ENCODE measurements around the gene WDFY4. TPM values are rescaled to one million over a fixed set of nuclear protein-coding genes. Genes with fewer than 3 reads are reported as not detected.

WDFY4 gene
- total and polyA plus RNA-seq, 9 of the 15 experiments (the other 6 are each of a cell fraction or from before 2014, with no cell fraction given) = 0.01 to 0.02 (median 0.01) TPM; not detected in 6

GRCh38 chr10:48737886-48738285 lies 53.2 kb downstream of the WDFY4 start:
- POLR2A ChIA-PET = interaction anchor here (1.0 to 1.9 kb wide), 2 partner anchors 11 to 12 kb away, joined by 5 to 7 read pairs; no protein-coding TSS in a partner anchor
- no peak for TF ChIP-seq SP1 (CRISPR knock-in tag; IDR thresholded peaks at IDR 0.05)
- no peak for TF ChIP-seq HMGN3 (IDR thresholded peaks at IDR 0.05; ENCODE audit: borderline replicate concordance, extremely low read depth, insufficient read length, low read depth, low read length)
- TF ChIP-seq CCNT2 (IDR thresholded peaks at IDR 0.05; ENCODE audit: borderline replicate concordance, extremely low read depth, insufficient read length, low read depth, low read length) = no peak
- TF ChIP-seq MCM7 (IDR thresholded peaks at IDR 0.05) = no peak
- TF ChIP-seq SREBF1 (IDR thresholded peaks at IDR 0.05; ENCODE audit: borderline replicate concordance, low read depth, low read length) = no peak
- TF ChIP-seq, protein P1, sequence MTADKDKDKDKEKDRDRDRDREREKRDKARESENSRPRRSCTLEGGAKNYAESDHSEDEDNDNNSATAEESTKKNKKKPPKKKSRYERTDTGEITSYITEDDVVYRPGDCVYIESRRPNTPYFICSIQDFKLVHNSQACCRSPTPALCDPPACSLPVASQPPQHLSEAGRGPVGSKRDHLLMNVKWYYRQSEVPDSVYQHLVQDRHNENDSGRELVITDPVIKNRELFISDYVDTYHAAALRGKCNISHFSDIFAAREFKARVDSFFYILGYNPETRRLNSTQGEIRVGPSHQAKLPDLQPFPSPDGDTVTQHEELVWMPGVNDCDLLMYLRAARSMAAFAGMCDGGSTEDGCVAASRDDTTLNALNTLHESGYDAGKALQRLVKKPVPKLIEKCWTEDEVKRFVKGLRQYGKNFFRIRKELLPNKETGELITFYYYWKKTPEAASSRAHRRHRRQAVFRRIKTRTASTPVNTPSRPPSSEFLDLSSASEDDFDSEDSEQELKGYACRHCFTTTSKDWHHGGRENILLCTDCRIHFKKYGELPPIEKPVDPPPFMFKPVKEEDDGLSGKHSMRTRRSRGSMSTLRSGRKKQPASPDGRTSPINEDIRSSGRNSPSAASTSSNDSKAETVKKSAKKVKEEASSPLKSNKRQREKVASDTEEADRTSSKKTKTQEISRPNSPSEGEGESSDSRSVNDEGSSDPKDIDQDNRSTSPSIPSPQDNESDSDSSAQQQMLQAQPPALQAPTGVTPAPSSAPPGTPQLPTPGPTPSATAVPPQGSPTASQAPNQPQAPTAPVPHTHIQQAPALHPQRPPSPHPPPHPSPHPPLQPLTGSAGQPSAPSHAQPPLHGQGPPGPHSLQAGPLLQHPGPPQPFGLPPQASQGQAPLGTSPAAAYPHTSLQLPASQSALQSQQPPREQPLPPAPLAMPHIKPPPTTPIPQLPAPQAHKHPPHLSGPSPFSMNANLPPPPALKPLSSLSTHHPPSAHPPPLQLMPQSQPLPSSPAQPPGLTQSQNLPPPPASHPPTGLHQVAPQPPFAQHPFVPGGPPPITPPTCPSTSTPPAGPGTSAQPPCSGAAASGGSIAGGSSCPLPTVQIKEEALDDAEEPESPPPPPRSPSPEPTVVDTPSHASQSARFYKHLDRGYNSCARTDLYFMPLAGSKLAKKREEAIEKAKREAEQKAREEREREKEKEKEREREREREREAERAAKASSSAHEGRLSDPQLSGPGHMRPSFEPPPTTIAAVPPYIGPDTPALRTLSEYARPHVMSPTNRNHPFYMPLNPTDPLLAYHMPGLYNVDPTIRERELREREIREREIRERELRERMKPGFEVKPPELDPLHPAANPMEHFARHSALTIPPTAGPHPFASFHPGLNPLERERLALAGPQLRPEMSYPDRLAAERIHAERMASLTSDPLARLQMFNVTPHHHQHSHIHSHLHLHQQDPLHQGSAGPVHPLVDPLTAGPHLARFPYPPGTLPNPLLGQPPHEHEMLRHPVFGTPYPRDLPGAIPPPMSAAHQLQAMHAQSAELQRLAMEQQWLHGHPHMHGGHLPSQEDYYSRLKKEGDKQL (CRISPR knock-in tag; IDR thresholded peaks at IDR 0.05; ENCODE audit: borderline replicate concordance) = no peak
- TF ChIP-seq ZBTB26 (CRISPR knock-in tag; IDR thresholded peaks at IDR 0.05) = no peak
- TF ChIP-seq HIVEP1 (CRISPR knock-in tag; IDR thresholded peaks at IDR 0.05) = no peak
- no peak for TF ChIP-seq CBX8 (IDR thresholded peaks at IDR 0.05; ENCODE audit: borderline replicate concordance, extremely low read depth, low read depth, low read length, poor library complexity, severe bottlenecking)
- no peak for TF ChIP-seq ZNF146 (CRISPR knock-in tag; IDR thresholded peaks at IDR 0.05; ENCODE audit: unreplicated experiment)
- TF ChIP-seq PRMT5 (CRISPR knock-in tag; IDR thresholded peaks at IDR 0.05) = no peak
- TF ChIP-seq, protein P2, sequence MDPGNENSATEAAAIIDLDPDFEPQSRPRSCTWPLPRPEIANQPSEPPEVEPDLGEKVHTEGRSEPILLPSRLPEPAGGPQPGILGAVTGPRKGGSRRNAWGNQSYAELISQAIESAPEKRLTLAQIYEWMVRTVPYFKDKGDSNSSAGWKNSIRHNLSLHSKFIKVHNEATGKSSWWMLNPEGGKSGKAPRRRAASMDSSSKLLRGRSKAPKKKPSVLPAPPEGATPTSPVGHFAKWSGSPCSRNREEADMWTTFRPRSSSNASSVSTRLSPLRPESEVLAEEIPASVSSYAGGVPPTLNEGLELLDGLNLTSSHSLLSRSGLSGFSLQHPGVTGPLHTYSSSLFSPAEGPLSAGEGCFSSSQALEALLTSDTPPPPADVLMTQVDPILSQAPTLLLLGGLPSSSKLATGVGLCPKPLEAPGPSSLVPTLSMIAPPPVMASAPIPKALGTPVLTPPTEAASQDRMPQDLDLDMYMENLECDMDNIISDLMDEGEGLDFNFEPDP (CRISPR knock-in tag; IDR thresholded peaks at IDR 0.05) = no peak
- TF ChIP-seq THAP7 (CRISPR knock-in tag; IDR thresholded peaks at IDR 0.05) = no peak
- TF ChIP-seq NFYB (IDR thresholded peaks at IDR 0.05; ENCODE audit: extremely low read depth, insufficient read length) = no peak

More at GRCh38 chr10:48737886-48738285, 53.2 kb downstream of the WDFY4 start:
- Histone ChIP-seq H3K4me3 (no peak overlapping the region), H3K4me2 (ENCODE audit: insufficient read depth, low read length) (no peak overlapping the region), H3K36me3 (ENCODE audit: control insufficient read depth, insufficient read depth, low read length) (no peaks in the 10 kb centered on the region), H3K9me1 (ENCODE audit: control insufficient read depth, insufficient read depth, low read length) (no peaks in the 10 kb centered on the region), H3K4me1 (replicated peaks in 1 of 2; ENCODE audit: control insufficient read depth in 2 of 2, insufficient read depth in 2 of 2, low read length in 2 of 2) (no peaks in the 10 kb centered on the region), H2AFZ (ENCODE audit: low read depth, low read length) (no peak overlapping the region), H3K9ac (ENCODE audit: insufficient read depth in 1 of 2, low read depth in 2 of 2, low read length in 2 of 2) (no peak overlapping the region), H3K27ac (ENCODE audit: extremely low read depth, low read depth, low read length) (no peak overlapping the region), H3K79me2 (ENCODE audit: control insufficient read depth, insufficient read depth, low read length) (no peaks in the 10 kb centered on the region), H3K9me3 (replicated peaks; ENCODE audit: control insufficient read depth, insufficient read depth, low read depth, low read length) (no peaks in the 10 kb centered on the region), H4K20me1 (replicated peaks; ENCODE audit: control insufficient read depth, insufficient read depth, low read length) (no peaks in the 10 kb centered on the region), H3K27me3 (ENCODE audit: control insufficient read depth in 2 of 2, insufficient read depth in 2 of 2, low read length in 2 of 2) (peaks cover 0 to 12% of the 10 kb centered on the region in 2 experiments; a peak in 3 of 5 replicates)
- DNase-seq (ENCODE audit: extremely low read depth in 1 of 4, low spot score in 3 of 4) = no peak
- no TSS peak for BruUV-seq (replicated peaks)
- WGBS (ENCODE audit: insufficient coverage, low coverage, missing lambda C conversion rate) = 2% methylated on average over 2 of the region's 2 CpGs
- CTCF ChIA-PET (ENCODE audit: low intra/inter-chr PET ratio) = no interaction called here
- intact Hi-C loops (cut with micrococcal nuclease) (no loop called here), in situ Hi-C loops (cut with MboI) (no loop called here)
- no peak for FAIRE-seq
- ATAC-seq = no peak
